Measurements from ENCODE around the gene CAMKMT.

CAMKMT gene

GRCh38 chr2:44448860-44449527 is 87.2 kb downstream of the CAMKMT start:
- Histone ChIP-seq H3K27ac (ENCODE audit: poor library complexity, severe bottlenecking) (no peak overlapping the region), H3K4me3 (ENCODE audit: severe bottlenecking) (no peak overlapping the region), H3K9me3 (ENCODE audit: severe bottlenecking) (no peaks in the 10 kb centered on the region), H3K4me1 (ENCODE audit: insufficient read depth, poor library complexity, severe bottlenecking) (no peaks in the 10 kb centered on the region), H3K36me3 (ENCODE audit: low read depth) (no peaks in the 10 kb centered on the region), H3K27me3 (ENCODE audit: insufficient read depth, poor library complexity, severe bottlenecking) (no peaks in the 10 kb centered on the region)
- DNase-seq (ENCODE audit: low spot score) (no peak), ATAC-seq (ENCODE audit: low read depth) (no peak)
- no peak for TF ChIP-seq CTCF (IDR thresholded peaks at IDR 0.05; ENCODE audit: poor library complexity, severe bottlenecking)

GRCh38 chr2:44450082-44450481 is 88.3 kb downstream of the CAMKMT start:
- no peaks in the 10 kb centered on the region for H3K4me1 ChIP-seq (ENCODE audit: insufficient read depth, poor library complexity, severe bottlenecking)
- no peak for TF ChIP-seq CTCF (IDR thresholded peaks at IDR 0.05; ENCODE audit: poor library complexity, severe bottlenecking)
- no peak overlapping the region for H3K27ac ChIP-seq (ENCODE audit: poor library complexity, severe bottlenecking)
- ATAC-seq (ENCODE audit: low read depth) = no peak
- DNase-seq (ENCODE audit: low spot score) = no peak
- H3K27me3 ChIP-seq (ENCODE audit: insufficient read depth, poor library complexity, severe bottlenecking) = no peaks in the 10 kb centered on the region
- no peak overlapping the region for H3K4me3 ChIP-seq (ENCODE audit: severe bottlenecking)
- no peaks in the 10 kb centered on the region for H3K36me3 ChIP-seq (ENCODE audit: low read depth)
- H3K9me3 ChIP-seq (ENCODE audit: severe bottlenecking) = no peaks in the 10 kb centered on the region

DNA sequence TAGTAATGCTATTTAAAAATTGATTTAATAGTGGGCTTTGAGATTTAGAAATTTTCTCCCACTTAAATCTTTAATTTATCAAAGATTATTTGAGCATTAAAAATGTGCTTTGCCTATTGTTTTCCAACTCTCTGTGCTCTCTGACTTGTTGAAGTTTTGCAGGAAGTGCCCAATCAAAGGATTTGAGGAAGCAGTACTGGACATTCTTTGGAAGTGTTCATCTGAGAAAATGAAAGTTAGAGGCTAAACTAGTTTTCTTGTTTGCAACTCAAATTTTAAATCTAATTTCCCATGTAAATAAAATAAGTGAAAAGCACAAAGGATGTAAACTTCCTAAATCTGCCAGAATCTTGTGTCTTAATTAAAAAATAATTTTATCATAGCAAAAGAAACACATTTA is 89.1 kb downstream of the CAMKMT start:
- Histone ChIP-seq H3K4me3 (ENCODE audit: severe bottlenecking) (no peak overlapping the region), H3K4me1 (ENCODE audit: insufficient read depth, poor library complexity, severe bottlenecking) (no peaks in the 10 kb centered on the region), H3K36me3 (ENCODE audit: low read depth) (no peaks in the 10 kb centered on the region), H3K27me3 (ENCODE audit: insufficient read depth, poor library complexity, severe bottlenecking) (no peaks in the 10 kb centered on the region), H3K9me3 (ENCODE audit: severe bottlenecking) (no peaks in the 10 kb centered on the region), H3K27ac (ENCODE audit: poor library complexity, severe bottlenecking) (no peak overlapping the region)
- TF ChIP-seq CTCF (IDR thresholded peaks at IDR 0.05; ENCODE audit: poor library complexity, severe bottlenecking) = no peak
- ATAC-seq (ENCODE audit: low read depth) = no peak
- no peak for DNase-seq (ENCODE audit: low spot score)

GRCh38 chr2:44452069-44452583 is 90.4 kb downstream of the CAMKMT start:
- H3K4me1 ChIP-seq (ENCODE audit: insufficient read depth, poor library complexity, severe bottlenecking) = no peaks in the 10 kb centered on the region
- H3K4me3 ChIP-seq (ENCODE audit: severe bottlenecking) = no peak overlapping the region
- DNase-seq (ENCODE audit: low spot score) (no peak), ATAC-seq (ENCODE audit: low read depth) (no peak)
- no peak for TF ChIP-seq CTCF (IDR thresholded peaks at IDR 0.05; ENCODE audit: poor library complexity, severe bottlenecking)
- no peaks in the 10 kb centered on the region for H3K9me3 ChIP-seq (ENCODE audit: severe bottlenecking)
- no peaks in the 10 kb centered on the region for H3K36me3 ChIP-seq (ENCODE audit: low read depth)
- no peak overlapping the region for H3K27ac ChIP-seq (ENCODE audit: poor library complexity, severe bottlenecking)
- no peaks in the 10 kb centered on the region for H3K27me3 ChIP-seq (ENCODE audit: insufficient read depth, poor library complexity, severe bottlenecking)

- ATAC-seq (ENCODE audit: low read depth) = no peak
- no peaks in the 10 kb centered on the region for H3K36me3 ChIP-seq (ENCODE audit: low read depth)
- H3K27ac ChIP-seq (ENCODE audit: poor library complexity, severe bottlenecking) = no peak overlapping the region
- no peak for TF ChIP-seq CTCF (IDR thresholded peaks at IDR 0.05; ENCODE audit: poor library complexity, severe bottlenecking)
- DNase-seq (ENCODE audit: low spot score) = no peak
- no peaks in the 10 kb centered on the region for H3K4me1 ChIP-seq (ENCODE audit: insufficient read depth, poor library complexity, severe bottlenecking)
- H3K9me3 ChIP-seq (ENCODE audit: severe bottlenecking) = no peaks in the 10 kb centered on the region
- no peak overlapping the region for H3K4me3 ChIP-seq (ENCODE audit: severe bottlenecking)
- H3K27me3 ChIP-seq (ENCODE audit: insufficient read depth, poor library complexity, severe bottlenecking) = no peaks in the 10 kb centered on the region
Observed at GRCh38 chr2:44453259-44453658, 91.5 kb downstream of the CAMKMT start.

Data from RWPE2 (cell line).